NCI-H82 treated with DMSO at 0.1 percent for 48 hours (cell line): ENCODE measurements around the gene MAS1.

Experiments
- DNase-seq: peaks from one replicate; lab custom pipeline; 2025; ENCODE audit not compliant: unreplicated experiment; lab: John Stamatoyannopoulos, UW

Gene MAS1

GRCh38 chr6:159879856-159880255 is 10.9 kb upstream of the MAS1 start:
- DNase-seq: peak; percentile 53

- DNase-seq: no peak
Observed at GRCh38 chr6:159880412-159880975, 10.3 kb upstream of the MAS1 start.

GRCh38 chr6:159884720-159885119 is 6.1 kb upstream of the MAS1 start:
- DNase-seq: no peak

- DNase-seq: no peak
Observed at GRCh38 chr6:159886270-159886669, 4.5 kb upstream of the MAS1 start.

GRCh38 chr6:159887146-159887545 is 3.6 kb upstream of the MAS1 start:
- DNase-seq: no peak

GRCh38 chr6:159887761-159888160 is 3.0 kb upstream of the MAS1 start:
- DNase-seq: no peak

- no peak for DNase-seq
Observed at GRCh38 chr6:159890201-159890600, 587 bp upstream of the MAS1 start.

- DNase-seq: peak; percentile 13
Observed at GRCh38 chr6:159892053-159892452, 1.3 kb downstream of the MAS1 start.

GRCh38 chr6:159893064-159893463 is 2.3 kb downstream of the MAS1 start:
- no peak for DNase-seq

- DNase-seq: no peak
Observed at GRCh38 chr6:159894991-159895390, 4.2 kb downstream of the MAS1 start.

GRCh38 chr6:159897603-159898002 is 6.8 kb downstream of the MAS1 start:
- DNase-seq: no peak

- no peak for DNase-seq
Observed at GRCh38 chr6:159898519-159898918, 7.7 kb downstream of the MAS1 start.

GRCh38 chr6:159899994-159900745 is 9.4 kb downstream of the MAS1 start:
- DNase-seq: no peak

- DNase-seq: no peak
Observed at GRCh38 chr6:159902620-159903019, 11.8 kb downstream of the MAS1 start.

GRCh38 chr6:159904497-159904911 is 13.7 kb downstream of the MAS1 start:
- DNase-seq: no peak

- DNase-seq: no peak
Observed at GRCh38 chr6:159906400-159906799, 15.6 kb downstream of the MAS1 start.

- no peak for DNase-seq
Observed at GRCh38 chr6:159908535-159908934, 17.7 kb downstream of the MAS1 start.

- DNase-seq: no peak
Observed at GRCh38 chr6:159908979-159909378, 18.2 kb downstream of the MAS1 start.

- no peak for DNase-seq
Observed at GRCh38 chr6:159910342-159910741, 19.6 kb downstream of the MAS1 start.

GRCh38 chr6:159913375-159913774 is 22.6 kb downstream of the MAS1 start:
- DNase-seq: no peak

- no peak for DNase-seq
Observed at GRCh38 chr6:159913862-159914564, 23.2 kb downstream of the MAS1 start.

GRCh38 chr6:159914565-159914923 is 23.8 kb downstream of the MAS1 start:
- DNase-seq: no peak
